Measurements from ENCODE around the gene ADK. TPM values are rescaled to one million over a fixed set of nuclear protein-coding genes. Genes with fewer than 3 reads are reported as not detected.

ADK gene
- total and polyA plus RNA-seq, 2 experiments from 2014 or later = 46.7 to 53.7 TPM

GRCh38 chr10:74111799-74112198 is 39.2 kb upstream of the ADK start:
- DNase-seq (ENCODE audit: low spot score) = no peak
- Histone ChIP-seq H3K9me3 (ENCODE audit: low read depth) (no peaks in the 10 kb centered on the region), H3K27me3 (no peaks in the 10 kb centered on the region), H3K4me1 (ENCODE audit: insufficient read depth) (no peaks in the 10 kb centered on the region), H3K4me2 (no peak overlapping the region), H3K36me3 (replicated peaks; ENCODE audit: insufficient read depth, low read depth) (no peaks in the 10 kb centered on the region), H3K4me3 (no peak overlapping the region), H4K20me1 (ENCODE audit: insufficient read depth, poor library complexity, severe bottlenecking) (no peaks in the 10 kb centered on the region), H3K79me2 (no peaks in the 10 kb centered on the region), H2AFZ (no peak overlapping the region), H3K27ac (no peak overlapping the region), H3K9me2 (replicated peaks; ENCODE audit: insufficient read depth) (no peaks in the 10 kb centered on the region)
- 98% methylated on average over 14 of the region's 14 CpGs for WGBS (ENCODE audit: low lambda C conversion rate, missing lambda C conversion rate)
- no peak for TF ChIP-seq EZH2 (IDR thresholded peaks at IDR 0.05; ENCODE audit: borderline replicate concordance)
- TF ChIP-seq, protein P1, sequence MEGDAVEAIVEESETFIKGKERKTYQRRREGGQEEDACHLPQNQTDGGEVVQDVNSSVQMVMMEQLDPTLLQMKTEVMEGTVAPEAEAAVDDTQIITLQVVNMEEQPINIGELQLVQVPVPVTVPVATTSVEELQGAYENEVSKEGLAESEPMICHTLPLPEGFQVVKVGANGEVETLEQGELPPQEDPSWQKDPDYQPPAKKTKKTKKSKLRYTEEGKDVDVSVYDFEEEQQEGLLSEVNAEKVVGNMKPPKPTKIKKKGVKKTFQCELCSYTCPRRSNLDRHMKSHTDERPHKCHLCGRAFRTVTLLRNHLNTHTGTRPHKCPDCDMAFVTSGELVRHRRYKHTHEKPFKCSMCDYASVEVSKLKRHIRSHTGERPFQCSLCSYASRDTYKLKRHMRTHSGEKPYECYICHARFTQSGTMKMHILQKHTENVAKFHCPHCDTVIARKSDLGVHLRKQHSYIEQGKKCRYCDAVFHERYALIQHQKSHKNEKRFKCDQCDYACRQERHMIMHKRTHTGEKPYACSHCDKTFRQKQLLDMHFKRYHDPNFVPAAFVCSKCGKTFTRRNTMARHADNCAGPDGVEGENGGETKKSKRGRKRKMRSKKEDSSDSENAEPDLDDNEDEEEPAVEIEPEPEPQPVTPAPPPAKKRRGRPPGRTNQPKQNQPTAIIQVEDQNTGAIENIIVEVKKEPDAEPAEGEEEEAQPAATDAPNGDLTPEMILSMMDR (IDR thresholded peaks at IDR 0.05; ENCODE audit: poor library complexity) = no peak
- TF ChIP-seq EZH2phosphoT487 (IDR thresholded peaks at IDR 0.05; ENCODE audit: low read depth, severe bottlenecking, unreplicated experiment) = no peak

DNA sequence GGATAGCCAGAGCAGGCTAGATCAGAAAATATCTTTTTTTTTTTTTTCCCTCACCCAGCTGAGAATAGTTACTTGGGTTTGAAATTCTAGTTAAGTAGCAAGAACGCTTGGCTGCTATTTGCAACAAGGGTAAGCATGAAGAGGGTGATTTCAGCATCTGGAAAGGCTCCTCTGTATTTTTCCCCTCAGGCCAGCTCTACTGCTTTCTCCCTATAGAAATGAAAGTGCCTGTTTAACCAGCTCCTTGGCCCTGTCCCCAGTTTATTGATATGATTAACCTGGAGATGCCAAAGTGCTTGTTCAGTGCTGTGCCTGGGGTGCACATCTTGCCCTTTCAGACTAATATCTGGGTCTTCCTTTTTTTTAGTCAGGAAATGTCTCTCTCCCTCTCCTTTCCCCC is 37.5 kb upstream of the ADK start:
- H3K9me3 ChIP-seq (ENCODE audit: low read depth) = no peaks in the 10 kb centered on the region
- no peak overlapping the region for H3K4me3 ChIP-seq
- H4K20me1 ChIP-seq (ENCODE audit: insufficient read depth, poor library complexity, severe bottlenecking) = no peaks in the 10 kb centered on the region
- no peaks in the 10 kb centered on the region for H3K79me2 ChIP-seq
- H3K27me3 ChIP-seq = no peaks in the 10 kb centered on the region
- peak overlapping the region; percentile 20 for H3K27ac ChIP-seq
- no peak for DNase-seq (ENCODE audit: low spot score)
- no peaks in the 10 kb centered on the region for H3K4me1 ChIP-seq (ENCODE audit: insufficient read depth)
- H3K36me3 ChIP-seq (replicated peaks; ENCODE audit: insufficient read depth, low read depth) = no peaks in the 10 kb centered on the region
- H3K4me2 ChIP-seq = no peak overlapping the region
- no peak overlapping the region for H2AFZ ChIP-seq
- H3K9me2 ChIP-seq (replicated peaks; ENCODE audit: insufficient read depth) = no peaks in the 10 kb centered on the region
- WGBS (ENCODE audit: low lambda C conversion rate, missing lambda C conversion rate) = 81% methylated on average over 1 of the region's 1 CpG
- TF ChIP-seq, protein P1 (IDR thresholded peaks at IDR 0.05; ENCODE audit: poor library complexity) = no peak
- TF ChIP-seq EZH2 (IDR thresholded peaks at IDR 0.05; ENCODE audit: borderline replicate concordance) = no peak
- no peak for TF ChIP-seq EZH2phosphoT487 (IDR thresholded peaks at IDR 0.05; ENCODE audit: low read depth, severe bottlenecking, unreplicated experiment)

DNA sequence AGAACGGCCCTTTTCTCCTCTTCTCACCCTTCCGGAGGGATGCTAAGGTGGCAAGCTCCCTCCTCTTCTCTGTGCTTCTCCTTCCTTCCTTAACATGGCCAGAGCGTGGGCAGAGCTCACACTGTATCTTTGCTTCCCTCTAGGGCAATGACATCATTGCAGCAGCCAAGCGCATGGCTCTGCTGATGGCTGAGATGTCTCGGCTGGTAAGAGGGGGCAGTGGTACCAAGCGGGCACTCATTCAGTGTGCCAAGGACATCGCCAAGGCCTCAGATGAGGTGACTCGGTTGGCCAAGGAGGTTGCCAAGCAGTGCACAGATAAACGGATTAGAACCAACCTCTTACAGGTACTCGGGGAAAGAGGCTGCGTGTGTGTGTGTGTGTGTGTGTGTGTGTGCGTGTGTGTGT is 37.0 kb upstream of the ADK start:
- Histone ChIP-seq H3K27ac (peak overlapping the region; percentile 20), H3K79me2 (no peaks in the 10 kb centered on the region), H3K27me3 (no peaks in the 10 kb centered on the region), H3K4me2 (no peak overlapping the region), H2AFZ (no peak overlapping the region), H3K9me3 (ENCODE audit: low read depth) (no peaks in the 10 kb centered on the region), H4K20me1 (ENCODE audit: insufficient read depth, poor library complexity, severe bottlenecking) (no peaks in the 10 kb centered on the region), H3K36me3 (replicated peaks; ENCODE audit: insufficient read depth, low read depth) (no peaks in the 10 kb centered on the region), H3K9me2 (replicated peaks; ENCODE audit: insufficient read depth) (no peaks in the 10 kb centered on the region), H3K4me1 (ENCODE audit: insufficient read depth) (no peaks in the 10 kb centered on the region), H3K4me3 (no peak overlapping the region)
- DNase-seq (ENCODE audit: low spot score) = no peak
- no peak for TF ChIP-seq EZH2phosphoT487 (IDR thresholded peaks at IDR 0.05; ENCODE audit: low read depth, severe bottlenecking, unreplicated experiment)
- TF ChIP-seq, protein P1 (IDR thresholded peaks at IDR 0.05; ENCODE audit: poor library complexity) = no peak
- no peak for TF ChIP-seq EZH2 (IDR thresholded peaks at IDR 0.05; ENCODE audit: borderline replicate concordance)
- WGBS (ENCODE audit: low lambda C conversion rate, missing lambda C conversion rate) = 91% methylated on average over 12 of the region's 12 CpGs

DNA sequence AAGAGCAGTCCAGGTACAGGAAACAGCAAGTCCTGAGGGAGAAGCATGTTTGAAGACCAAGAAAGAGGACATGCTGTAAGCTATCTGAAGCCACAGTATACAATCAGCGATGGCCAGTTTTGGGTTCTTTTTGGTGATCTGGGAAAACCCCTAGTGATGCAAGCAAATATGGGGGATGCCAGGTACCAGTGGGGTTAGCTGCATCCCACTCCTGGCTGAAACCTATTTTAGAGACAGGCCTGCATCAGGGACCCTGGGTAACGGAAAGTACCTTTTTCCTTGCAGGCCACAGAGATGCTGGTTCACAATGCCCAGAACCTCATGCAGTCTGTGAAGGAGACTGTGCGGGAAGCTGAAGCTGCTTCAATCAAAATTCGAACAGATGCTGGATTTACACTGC is 33.3 kb upstream of the ADK start:
- H4K20me1 ChIP-seq (ENCODE audit: insufficient read depth, poor library complexity, severe bottlenecking) = no peaks in the 10 kb centered on the region
- DNase-seq (ENCODE audit: low spot score) = no peak
- H3K27ac ChIP-seq = no peak overlapping the region
- TF ChIP-seq, protein P1 (IDR thresholded peaks at IDR 0.05; ENCODE audit: poor library complexity) = no peak
- TF ChIP-seq EZH2 (IDR thresholded peaks at IDR 0.05; ENCODE audit: borderline replicate concordance) (no peak), EZH2phosphoT487 (IDR thresholded peaks at IDR 0.05; ENCODE audit: low read depth, severe bottlenecking, unreplicated experiment) (no peak)
- peaks cover 6% of the 10 kb centered on the region for H3K4me1 ChIP-seq (ENCODE audit: insufficient read depth)
- no peak overlapping the region for H3K4me2 ChIP-seq
- H3K4me3 ChIP-seq = no peak overlapping the region
- no peaks in the 10 kb centered on the region for H3K79me2 ChIP-seq
- no peaks in the 10 kb centered on the region for H3K9me2 ChIP-seq (replicated peaks; ENCODE audit: insufficient read depth)
- no peaks in the 10 kb centered on the region for H3K27me3 ChIP-seq
- H2AFZ ChIP-seq = no peak overlapping the region
- WGBS (ENCODE audit: low lambda C conversion rate, missing lambda C conversion rate) = 96% methylated on average over 4 of the region's 4 CpGs
- H3K36me3 ChIP-seq (replicated peaks; ENCODE audit: insufficient read depth, low read depth) = no peaks in the 10 kb centered on the region
- H3K9me3 ChIP-seq (ENCODE audit: low read depth) = no peaks in the 10 kb centered on the region
